HCEC 1CT (cell line): ENCODE results near the gene KLHL40.

Source experiments
- DNase-seq: peaks from one replicate; pipeline ENCODE4 v3.0.0-alpha.2; 2017

KLHL40 gene, protein sequence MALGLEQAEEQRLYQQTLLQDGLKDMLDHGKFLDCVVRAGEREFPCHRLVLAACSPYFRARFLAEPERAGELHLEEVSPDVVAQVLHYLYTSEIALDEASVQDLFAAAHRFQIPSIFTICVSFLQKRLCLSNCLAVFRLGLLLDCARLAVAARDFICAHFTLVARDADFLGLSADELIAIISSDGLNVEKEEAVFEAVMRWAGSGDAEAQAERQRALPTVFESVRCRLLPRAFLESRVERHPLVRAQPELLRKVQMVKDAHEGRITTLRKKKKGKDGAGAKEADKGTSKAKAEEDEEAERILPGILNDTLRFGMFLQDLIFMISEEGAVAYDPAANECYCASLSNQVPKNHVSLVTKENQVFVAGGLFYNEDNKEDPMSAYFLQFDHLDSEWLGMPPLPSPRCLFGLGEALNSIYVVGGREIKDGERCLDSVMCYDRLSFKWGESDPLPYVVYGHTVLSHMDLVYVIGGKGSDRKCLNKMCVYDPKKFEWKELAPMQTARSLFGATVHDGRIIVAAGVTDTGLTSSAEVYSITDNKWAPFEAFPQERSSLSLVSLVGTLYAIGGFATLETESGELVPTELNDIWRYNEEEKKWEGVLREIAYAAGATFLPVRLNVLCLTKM

DNA sequence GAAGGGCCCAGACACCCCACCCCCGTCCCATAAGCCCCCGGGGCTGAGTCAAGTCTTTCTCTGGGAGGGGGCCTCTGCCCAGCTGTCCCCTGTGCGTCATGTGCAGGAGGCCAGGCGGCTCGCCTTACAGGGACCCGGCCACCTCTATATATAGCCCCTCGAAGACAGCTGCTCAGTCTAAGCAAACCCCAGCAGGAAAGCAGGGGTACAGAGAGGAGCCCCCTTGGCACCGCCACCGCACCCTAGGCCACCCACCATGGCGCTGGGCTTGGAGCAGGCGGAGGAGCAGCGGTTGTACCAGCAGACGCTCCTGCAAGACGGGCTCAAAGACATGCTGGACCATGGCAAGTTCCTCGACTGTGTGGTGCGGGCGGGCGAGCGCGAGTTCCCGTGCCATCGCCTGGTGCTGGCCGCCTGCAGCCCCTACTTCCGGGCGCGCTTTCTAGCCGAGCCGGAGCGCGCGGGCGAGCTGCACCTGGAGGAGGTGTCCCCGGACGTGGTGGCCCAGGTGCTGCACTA lies at the start of gene KLHL40:
Gene KLHL40, plus strand, starts transcription at position 175 of the 519 bp plus-strand sequence. Its CDS starts 82 bp downstream, at position 257.
- no peak for DNase-seq

- DNase-seq, result no peak
Observed at GRCh38 chr3:42637001-42637400, 48.3 kb upstream of the KLHL40 start.

DNA sequence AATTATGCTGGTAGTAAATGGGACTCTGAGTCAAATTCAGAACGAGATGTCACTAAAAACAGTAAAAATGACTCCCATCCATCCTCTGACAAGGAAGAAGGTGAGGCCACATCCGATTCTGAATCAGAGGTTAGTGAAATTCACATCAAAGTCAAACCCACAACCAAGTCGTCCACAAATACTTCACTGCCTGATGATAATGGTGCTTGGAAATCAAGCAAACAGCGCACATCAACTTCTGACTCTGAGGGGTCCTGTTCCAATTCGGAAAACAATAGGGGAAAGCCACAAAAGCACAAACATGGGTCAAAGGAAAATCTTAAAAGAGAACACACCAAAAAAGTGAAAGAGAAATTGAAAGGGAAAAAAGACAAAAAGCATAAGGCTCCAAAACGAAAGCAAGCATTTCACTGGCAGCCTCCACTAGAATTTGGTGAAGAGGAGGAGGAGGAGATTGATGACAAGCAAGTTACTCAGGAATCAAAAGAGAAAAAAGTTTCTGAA lies 46.9 kb upstream of the KLHL40 start:
- no peak for DNase-seq

DNA sequence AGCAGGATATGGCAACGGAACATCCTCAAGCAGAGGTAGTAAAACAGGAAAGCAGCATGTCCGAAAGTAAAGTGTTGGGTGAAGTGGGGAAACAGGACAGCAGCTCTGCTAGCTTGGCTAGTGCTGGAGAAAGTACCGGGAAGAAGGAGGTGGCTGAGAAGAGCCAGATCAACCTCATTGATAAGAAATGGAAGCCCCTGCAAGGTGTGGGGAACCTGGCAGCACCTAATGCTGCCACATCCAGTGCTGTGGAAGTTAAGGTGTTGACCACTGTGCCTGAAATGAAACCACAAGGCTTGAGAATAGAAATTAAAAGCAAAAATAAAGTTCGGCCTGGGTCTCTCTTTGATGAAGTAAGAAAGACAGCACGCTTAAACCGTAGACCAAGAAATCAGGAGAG lies 46.1 kb upstream of the KLHL40 start:
- DNase-seq, result no peak

DNA sequence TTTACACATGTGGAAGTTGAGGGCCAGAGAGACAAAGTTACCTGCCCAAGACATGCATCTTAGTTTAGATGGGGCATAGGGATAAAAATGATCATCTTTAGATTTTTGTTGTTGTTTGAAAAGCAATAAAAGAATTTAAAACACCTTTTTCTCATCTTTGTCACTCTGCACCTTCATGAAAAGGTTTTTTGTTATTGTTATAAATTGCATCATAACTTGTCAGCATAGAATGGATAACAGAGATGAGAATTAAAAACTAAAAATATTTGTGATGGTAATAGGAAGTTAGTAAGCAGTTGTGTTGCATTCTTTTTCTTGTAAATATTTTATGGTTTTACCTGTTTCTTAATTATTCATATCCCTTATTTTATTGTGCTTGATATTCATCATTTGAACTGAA lies 45.2 kb upstream of the KLHL40 start:
- DNase-seq, result no peak

GRCh38 chr3:42640771-42641370 lies 44.5 kb upstream of the KLHL40 start:
- DNase-seq, result no peak

DNA sequence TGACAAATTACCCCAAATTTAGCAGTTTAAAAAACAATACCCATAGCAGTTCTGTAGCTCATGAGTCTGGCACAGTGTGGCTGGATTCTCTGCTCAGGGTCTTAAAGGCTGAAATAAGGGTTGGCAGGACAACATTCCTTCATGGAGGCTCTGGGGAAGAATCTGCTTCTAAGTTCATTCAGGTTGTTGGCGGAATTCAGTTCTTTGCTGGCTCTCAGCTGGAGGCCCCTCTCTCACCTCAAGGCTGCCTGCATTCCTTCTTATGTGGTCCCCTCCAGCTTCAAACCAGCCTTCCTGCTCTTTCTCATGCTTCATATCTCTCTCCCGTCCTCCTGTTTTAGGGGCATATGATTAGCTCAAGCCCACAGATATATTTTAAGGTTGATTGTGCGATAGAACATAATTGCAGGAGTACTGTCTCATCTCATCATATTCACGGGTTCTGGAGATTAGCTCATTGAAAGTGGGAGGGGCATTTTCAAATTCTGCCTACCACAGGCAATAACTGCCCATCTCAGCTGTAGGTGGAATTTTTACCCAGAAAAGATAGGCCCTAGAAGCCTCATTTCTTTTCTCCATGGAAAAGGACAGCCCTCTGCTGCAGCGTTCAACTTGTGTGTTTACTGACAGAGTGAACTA lies 37.4 kb upstream of the KLHL40 start:
- DNase-seq, result no peak

DNA sequence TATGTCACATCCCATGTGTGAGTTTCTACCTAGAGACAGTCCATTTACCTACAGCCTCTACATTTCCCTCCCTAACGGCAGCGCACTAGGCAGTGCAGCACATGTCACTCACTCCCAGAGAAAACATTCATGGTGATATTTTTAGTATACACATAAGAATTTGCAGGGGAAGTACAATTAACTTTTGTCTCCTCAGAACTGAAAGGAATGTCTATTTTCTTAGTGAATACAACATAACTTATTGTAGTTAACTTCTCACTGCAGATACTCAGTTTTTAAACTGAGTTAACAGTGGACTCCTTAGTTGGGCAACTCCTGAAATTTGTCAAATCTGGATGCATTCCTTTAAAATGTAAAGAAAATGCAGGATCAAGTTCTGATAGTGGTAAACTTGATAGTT lies 36.3 kb upstream of the KLHL40 start:
- no peak for DNase-seq

DNA sequence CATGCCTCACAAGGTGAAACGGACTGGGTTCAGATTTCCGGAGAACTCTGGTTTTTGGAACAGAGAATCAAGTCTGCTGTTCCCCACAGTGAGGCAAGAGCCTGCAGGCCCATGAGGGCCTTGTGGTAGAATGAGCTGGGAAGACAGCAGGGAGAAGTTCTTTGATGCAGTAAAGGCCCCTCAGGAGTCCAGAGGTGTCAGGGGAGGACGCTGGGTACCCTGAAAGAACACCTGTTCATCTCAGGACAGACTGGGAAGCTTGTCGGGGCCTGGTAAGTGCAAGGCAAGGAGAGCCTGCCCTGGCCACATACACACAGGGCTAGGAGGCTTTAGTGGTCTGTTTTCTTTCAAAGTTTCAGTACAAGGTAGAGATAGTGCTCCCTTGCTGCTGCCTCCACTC lies 35.6 kb upstream of the KLHL40 start:
- no peak for DNase-seq

DNA sequence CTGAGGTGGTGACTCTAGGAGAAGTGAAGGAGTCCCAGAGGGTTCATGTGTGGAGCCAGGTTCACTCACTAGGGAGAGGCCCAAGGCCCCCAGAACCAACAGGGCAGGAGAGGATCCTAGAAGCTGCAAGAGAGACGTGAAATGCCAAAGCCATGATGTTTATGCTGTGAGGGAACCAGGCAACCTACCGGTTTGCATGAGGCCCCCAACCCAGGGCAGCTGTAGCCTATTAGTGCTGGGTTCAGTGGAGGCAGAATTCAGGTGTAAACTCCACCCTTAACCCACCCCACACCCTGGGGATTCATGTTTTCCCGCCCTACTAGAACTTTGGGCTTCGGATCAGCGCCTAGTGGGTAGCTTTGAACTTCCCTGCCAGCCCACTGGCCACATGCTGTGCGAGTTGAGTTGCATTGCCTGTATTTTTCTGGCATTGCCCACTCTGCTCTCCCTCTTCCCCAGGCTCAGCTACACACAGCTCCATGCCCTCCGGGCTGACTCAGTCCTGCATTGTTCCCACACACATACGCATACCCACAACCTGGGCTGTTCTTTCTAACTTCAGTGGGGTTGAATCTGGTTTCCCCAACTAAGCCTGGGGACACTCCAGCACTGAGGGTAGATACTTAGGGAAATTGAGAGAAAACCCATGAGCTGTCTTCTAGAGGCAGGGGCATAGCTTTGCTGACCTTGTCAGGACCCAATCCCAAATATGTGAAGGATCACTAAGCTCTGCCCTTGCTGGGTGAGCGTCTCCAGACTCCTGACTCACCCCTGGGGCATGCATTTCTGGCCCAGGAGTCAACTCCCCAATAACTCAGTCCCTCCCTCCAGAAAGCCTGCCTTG lies 33.9 kb upstream of the KLHL40 start:
- peak; percentile 82 for DNase-seq

- peak; percentile 17 for DNase-seq
Observed at GRCh38 chr3:42652251-42652610, 33.1 kb upstream of the KLHL40 start.

GRCh38 chr3:42652611-42653302 lies 32.6 kb upstream of the KLHL40 start:
- peak; percentile 87 for DNase-seq

GRCh38 chr3:42653303-42653559 lies 32.1 kb upstream of the KLHL40 start:
- DNase-seq, result no peak

- peak; percentile 48 for DNase-seq
Observed at GRCh38 chr3:42653560-42654330, 31.6 kb upstream of the KLHL40 start, which contains the start of gene ZBTB47. ZBTB47 (plus strand) TSS chr3:42653697; CDS start chr3:42658356, 4,659 bp downstream.

GRCh38 chr3:42654331-42655201 lies 30.8 kb upstream of the KLHL40 start:
- DNase-seq, result peak; percentile 54

GRCh38 chr3:42655331-42655888 lies 29.9 kb upstream of the KLHL40 start:
- no peak for DNase-seq

GRCh38 chr3:42655980-42656679 lies 29.2 kb upstream of the KLHL40 start:
- peak; percentile 48 for DNase-seq

DNA sequence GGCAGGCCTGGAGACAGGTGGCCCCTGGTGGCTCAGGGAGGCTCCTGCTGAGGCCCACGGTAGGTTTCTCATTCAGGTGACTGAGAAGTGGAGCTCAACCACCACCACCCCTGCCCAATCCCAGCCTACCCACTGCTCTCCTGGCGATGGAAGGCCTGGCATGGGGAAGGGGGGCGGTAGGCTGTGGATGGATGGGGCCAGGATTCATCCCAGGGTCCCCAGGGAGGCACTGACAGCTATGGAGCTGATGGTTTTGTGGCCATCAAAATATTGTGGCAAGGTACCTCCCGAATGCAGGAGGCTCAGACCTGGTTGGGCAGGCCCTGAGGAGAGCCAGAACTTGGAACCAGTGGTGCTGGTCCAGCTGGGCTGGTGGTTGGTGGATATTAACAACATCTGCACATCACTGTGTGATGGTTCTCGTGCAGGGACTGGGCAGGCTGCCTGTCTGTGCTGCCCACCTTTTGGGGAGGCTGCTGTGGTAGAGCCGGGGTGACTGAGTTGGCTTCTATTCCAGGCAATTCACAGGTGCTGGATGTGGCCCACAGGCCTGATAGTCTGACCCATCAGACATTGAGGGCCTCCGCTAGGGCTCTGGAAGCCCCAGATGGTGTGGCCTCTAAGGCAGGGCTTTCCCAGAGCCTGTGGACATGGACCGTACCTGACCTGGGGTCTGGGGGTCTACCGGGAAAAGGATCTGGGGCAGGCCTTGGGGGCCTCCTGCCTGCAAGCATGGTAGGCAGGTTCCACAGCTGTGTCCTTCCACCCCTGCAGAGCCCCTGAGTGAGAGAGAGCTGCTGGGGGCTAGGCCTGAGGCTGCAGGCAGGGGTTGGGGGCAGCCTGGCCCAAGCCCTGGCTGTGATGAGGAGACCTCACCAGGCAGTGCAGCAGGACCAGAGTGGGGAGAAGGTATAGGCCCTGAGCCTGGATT lies 28.4 kb upstream of the KLHL40 start:
- DNase-seq, result no peak
